Fibroblast of skin of abdomen (primary cell): Measurements from ENCODE around the gene PUS7.
"Not testable (repeated sequence)": the region's sequence is repeated elsewhere in the genome, so short reads cannot be mapped to it uniquely, and the experiment has no call there.

ENCODE experiments used
- DNase-seq: peaks from one replicate; pipeline ENCODE4 v3.0.0-alpha.2; 2013

PUS7 gene

GRCh38 chr7:105493923-105494315 is 28.2 kb downstream of the PUS7 start:
- peak; percentile 92 for DNase-seq

GRCh38 chr7:105493196-105493922 is 28.7 kb downstream of the PUS7 start:
- no peak for DNase-seq

- no peak for DNase-seq
Observed at GRCh38 chr7:105489409-105489808, 32.7 kb downstream of the PUS7 start.

- peak; percentile 76 for DNase-seq
Observed at GRCh38 chr7:105487579-105488571, 34.2 kb downstream of the PUS7 start.

- peak; percentile 49 for DNase-seq
Observed at GRCh38 chr7:105480931-105481330, 41.1 kb downstream of the PUS7 start.

- DNase-seq, result no peak
Observed at GRCh38 chr7:105478606-105479005, 43.5 kb downstream of the PUS7 start.

GRCh38 chr7:105477908-105478307 is 44.2 kb downstream of the PUS7 start:
- DNase-seq, result no peak

- DNase-seq, result no peak
Observed at GRCh38 chr7:105474045-105474444, 48.0 kb downstream of the PUS7 start.

GRCh38 chr7:105473163-105473562 is 48.9 kb downstream of the PUS7 start:
- peak; percentile 80 for DNase-seq

GRCh38 chr7:105470846-105471245 is 51.2 kb downstream of the PUS7 start:
- DNase-seq, result no peak

- DNase-seq, result no peak
Observed at GRCh38 chr7:105470090-105470489, 52.0 kb downstream of the PUS7 start.

GRCh38 chr7:105462765-105463420 is 59.2 kb downstream of the PUS7 start:
- no peak for DNase-seq

GRCh38 chr7:105461518-105461917 is 60.6 kb downstream of the PUS7 start:
- no peak for DNase-seq

GRCh38 chr7:105457619-105458225 is 64.3 kb downstream of the PUS7 start:
- DNase-seq, result no peak

- peak; percentile 17 for DNase-seq
Observed at GRCh38 chr7:105454921-105455320, 67.2 kb downstream of the PUS7 start.

GRCh38 chr7:105454095-105454747 is 67.8 kb downstream of the PUS7 start:
- peak; percentile 92 for DNase-seq

GRCh38 chr7:105452085-105452484 is 70.0 kb downstream of the PUS7 start:
- no peak for DNase-seq

GRCh38 chr7:105450870-105451269 is 71.2 kb downstream of the PUS7 start:
- not testable (repeated sequence) for DNase-seq

GRCh38 chr7:105450177-105450861 is 71.8 kb downstream of the PUS7 start:
- no peak for DNase-seq

GRCh38 chr7:105448181-105448580 is 73.9 kb downstream of the PUS7 start:
- DNase-seq, result no peak

- DNase-seq, result no peak
Observed at GRCh38 chr7:105444342-105444987, 77.6 kb downstream of the PUS7 start.
